RWPE2 (cell line): ENCODE measurements around the gene CXXC5.

Experiments
- ATAC-seq: fragments of 200-7000 bp; cut with Tn5 transposase; 3 replicates; pipeline ENCODE4 v1.9.1; 2021; ENCODE audit warnings: low read depth
- DNase-seq: peaks from one replicate; pipeline ENCODE4 v3.0.0-alpha.2; 2020; ENCODE audit warnings: low spot score
- H3K27ac ChIP-seq: fragments of 450-650 bp; 2 replicates; pipeline ENCODE4 v1.5.1; 2017; ENCODE audit warnings: mild to moderate bottlenecking; ENCODE audit not compliant: poor library complexity, severe bottlenecking
- H3K27me3 ChIP-seq: fragments of 250-450 bp; sonication (Bioruptor Pico); 2 replicates; pipeline ENCODE4 v1.5.1; 2021; ENCODE audit warnings: mild to moderate bottlenecking, moderate library complexity; ENCODE audit not compliant: insufficient read depth, poor library complexity, severe bottlenecking
- H3K36me3 ChIP-seq: fragments of 250-450 bp; sonication (Bioruptor Pico); 2 replicates; pipeline ENCODE4 v1.5.1; 2020; ENCODE audit warnings: low read depth, mild to moderate bottlenecking, moderate library complexity
- H3K4me1 ChIP-seq: fragments of 250-450 bp; sonication (Bioruptor Pico); 2 replicates; pipeline ENCODE4 v1.5.1; 2021; ENCODE audit warnings: mild to moderate bottlenecking, moderate library complexity; ENCODE audit not compliant: insufficient read depth, poor library complexity, severe bottlenecking
- H3K4me3 ChIP-seq: fragments of 250-450 bp; sonication (Bioruptor Pico); 2 replicates; pipeline ENCODE4 v1.5.1; 2021; ENCODE audit warnings: mild to moderate bottlenecking, moderate library complexity; ENCODE audit not compliant: severe bottlenecking
- H3K9me3 ChIP-seq: fragments of 250-450 bp; sonication (Bioruptor Pico); 2 replicates; pipeline ENCODE4 v1.5.1; 2021; ENCODE audit warnings: mild to moderate bottlenecking, moderate library complexity; ENCODE audit not compliant: severe bottlenecking
- CTCF ChIP-seq: fragments of 450-650 bp; IDR thresholded peaks from one replicate; pipeline ENCODE4 v1.5.1; 2017; ENCODE audit warnings: mild to moderate bottlenecking, moderate library complexity; ENCODE audit not compliant: poor library complexity, severe bottlenecking

The CXXC5 gene

GRCh38 chr5:139660923-139661814, 13.0 kb downstream of the CXXC5 start:
- ATAC-seq: peak; percentile 95
- Histone ChIP-seq H3K4me3 (peak overlapping the region; percentile 9), H3K27ac (peak overlapping the region; percentile 74), H3K4me1 (peaks cover 19% of the 10 kb centered on the region), H3K9me3 (no peaks in the 10 kb centered on the region), H3K36me3 (no peaks in the 10 kb centered on the region), H3K27me3 (no peaks in the 10 kb centered on the region)
- DNase-seq: peak; percentile 96
- no peak for TF ChIP-seq CTCF

- Histone ChIP-seq H3K4me1 (peaks cover 22% of the 10 kb centered on the region), H3K27ac (no peak overlapping the region), H3K9me3 (no peaks in the 10 kb centered on the region), H3K36me3 (no peaks in the 10 kb centered on the region), H3K4me3 (no peak overlapping the region), H3K27me3 (no peaks in the 10 kb centered on the region)
- ATAC-seq: no peak
- no peak for DNase-seq
- no peak for TF ChIP-seq CTCF
Observed at GRCh38 chr5:139662617-139663016, 14.5 kb downstream of the CXXC5 start.

GRCh38 chr5:139663207-139664085, 15.3 kb downstream of the CXXC5 start:
- H3K4me1 ChIP-seq: peaks cover 27% of the 10 kb centered on the region
- no peak overlapping the region for H3K4me3 ChIP-seq
- no peaks in the 10 kb centered on the region for H3K27me3 ChIP-seq
- H3K27ac ChIP-seq: no peak overlapping the region
- no peak for TF ChIP-seq CTCF
- H3K9me3 ChIP-seq: no peaks in the 10 kb centered on the region
- no peak for ATAC-seq
- no peaks in the 10 kb centered on the region for H3K36me3 ChIP-seq
- no peak for DNase-seq

- Histone ChIP-seq H3K4me1 (peaks cover 31% of the 10 kb centered on the region), H3K27ac (no peak overlapping the region), H3K9me3 (no peaks in the 10 kb centered on the region), H3K36me3 (no peaks in the 10 kb centered on the region), H3K4me3 (no peak overlapping the region), H3K27me3 (no peaks in the 10 kb centered on the region)
- no peak for TF ChIP-seq CTCF
- no peak for ATAC-seq
- DNase-seq: no peak
Observed at GRCh38 chr5:139664086-139664693, 16.0 kb downstream of the CXXC5 start.
